Endodermal cell (in vitro differentiated cells): ENCODE results near the gene LRMDA. TPM values are rescaled to one million over a fixed set of nuclear protein-coding genes. Genes with fewer than 3 reads are reported as not detected.

Source experiments
- DNase-seq: peaks from one replicate; pipeline ENCODE4 v3.0.0-alpha.2; 2017
- H3K27ac ChIP-seq: 2 replicates; pipeline ENCODE4 v1.5.1; 2013; ENCODE audit warnings: mild to moderate bottlenecking, low read depth, low read length, moderate library complexity
- H3K27me3 ChIP-seq: 2 replicates; pipeline ENCODE4 v1.6.1; 2013; ENCODE audit warnings: mild to moderate bottlenecking, low read length, moderate library complexity; ENCODE audit not compliant: insufficient read depth, control insufficient read depth, poor library complexity, severe bottlenecking
- H3K36me3 ChIP-seq: 2 replicates; pipeline ENCODE4 v1.7.0; 2013; ENCODE audit warnings: mild to moderate bottlenecking, low read length, moderate library complexity; ENCODE audit not compliant: control insufficient read depth, insufficient read depth
- H3K4me1 ChIP-seq: one replicate; pipeline ENCODE4 v1.7.0; 2013; ENCODE audit warnings: low read length; ENCODE audit not compliant: control insufficient read depth, insufficient read depth
- H3K4me3 ChIP-seq: 2 replicates; pipeline ENCODE4 v1.5.1; 2013; ENCODE audit warnings: mild to moderate bottlenecking, low read length, moderate library complexity
- H3K9ac ChIP-seq: 2 replicates; pipeline ENCODE4 v1.6.1; 2013; ENCODE audit warnings: mild to moderate bottlenecking, low read length, moderate library complexity; ENCODE audit not compliant: poor library complexity, severe bottlenecking; ENCODE audit errors: extremely low read depth
- H3K9me3 ChIP-seq: 2 replicates; pipeline ENCODE4 v1.6.1; 2013; ENCODE audit warnings: mild to moderate bottlenecking, low read length, moderate library complexity; ENCODE audit not compliant: control insufficient read depth
- H3K27ac Mint-ChIP-seq: 2 replicates; pipeline ENCODE4 v1.8.0; 2020; ENCODE audit warnings: mixed read lengths
- H3K27me3 Mint-ChIP-seq: 2 replicates; pipeline ENCODE4 v1.8.0; 2021; ENCODE audit warnings: mild to moderate bottlenecking, mixed read lengths; ENCODE audit not compliant: insufficient read depth
- H3K36me3 Mint-ChIP-seq: 2 replicates; pipeline ENCODE4 v1.8.0; 2020; ENCODE audit warnings: low read depth, mixed read lengths
- H3K4me1 Mint-ChIP-seq: 2 replicates; pipeline ENCODE4 v1.8.0; 2020; ENCODE audit warnings: mixed read lengths
- H3K4me3 Mint-ChIP-seq: 2 replicates; pipeline ENCODE4 v1.8.0; 2020; ENCODE audit warnings: mild to moderate bottlenecking, moderate library complexity, mixed read lengths
- H3K9me3 Mint-ChIP-seq: 2 replicates; pipeline ENCODE4 v1.8.0; 2020; ENCODE audit warnings: mild to moderate bottlenecking, mixed read lengths
- WGBS, 2 experiments: methylation state at CpG; one replicate each; pipeline versions ENCODE4 v1.1.5 to v1.1.7; 2013; ENCODE audit warnings: missing lambda C conversion rate in 2 of 2, mixed read lengths in 1 of 2; ENCODE audit not compliant: insufficient coverage in 1 of 2, insufficient read length in 1 of 2; 5-methylcytosine and 5-hydroxymethylcytosine counted together
- total RNA-seq, 2 donors: library from RNA; stranded (reverse); fragmentation: NEBNext Ultra II Directional in 1 of 2; extraction: Animal tissue kit (Norgen Biotek cat#: 25700) in 1 of 2; gene quantifications; 2 replicates in 1 of 2; 3 replicates in 1 of 2; pipeline ENCODE4 v1.2.1, GENCODE V29; 2021
- TF ChIP-seq, protein P1 (sequence below): fragments of 200-600 bp; sonication (generic); conservative IDR thresholded peaks from 2 replicates; pipeline ENCODE4 v1.5.0; 2021; ENCODE audit warnings: antibody characterized with exemption, mild to moderate bottlenecking

The LRMDA gene
- total RNA-seq, 2 donors from 2014 or later = 1.7 to 5.1 TPM

DNA sequence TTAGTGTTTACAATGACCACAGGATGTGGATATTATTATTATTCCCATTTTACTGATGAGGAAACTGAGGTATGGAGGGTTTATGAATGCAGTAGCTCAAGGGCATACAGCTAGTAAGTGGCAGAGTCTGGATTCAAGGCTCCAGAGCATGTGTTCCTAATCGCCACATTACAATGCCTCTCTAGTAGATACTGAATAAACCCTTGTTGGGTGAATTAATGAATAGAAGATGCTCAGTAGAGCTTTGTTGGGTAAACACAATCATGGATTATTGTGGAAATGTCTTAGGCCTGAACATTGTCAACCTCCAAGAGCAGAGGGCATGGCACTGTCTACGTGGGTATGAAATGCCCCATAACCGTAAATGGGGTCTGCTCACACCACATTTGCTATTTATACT, 545.3 kb downstream of the LRMDA start:
- H3K27ac Mint-ChIP-seq = no peak overlapping the region
- WGBS, 2 experiments = 92 to 100% methylated on average over 2 to 3 of the region's 3 CpGs
- H3K4me3 ChIP-seq = no peak overlapping the region
- no peaks in the 10 kb centered on the region for H3K9me3 Mint-ChIP-seq
- H3K27me3 Mint-ChIP-seq = no peaks in the 10 kb centered on the region
- DNase-seq = no peak
- H3K36me3 Mint-ChIP-seq = no peaks in the 10 kb centered on the region
- no peak overlapping the region for H3K4me3 Mint-ChIP-seq
- H3K9me3 ChIP-seq = no peaks in the 10 kb centered on the region
- no peaks in the 10 kb centered on the region for H3K4me1 ChIP-seq
- H3K9ac ChIP-seq = no peak overlapping the region
- H3K27me3 ChIP-seq = no peaks in the 10 kb centered on the region
- TF ChIP-seq, protein P1, sequence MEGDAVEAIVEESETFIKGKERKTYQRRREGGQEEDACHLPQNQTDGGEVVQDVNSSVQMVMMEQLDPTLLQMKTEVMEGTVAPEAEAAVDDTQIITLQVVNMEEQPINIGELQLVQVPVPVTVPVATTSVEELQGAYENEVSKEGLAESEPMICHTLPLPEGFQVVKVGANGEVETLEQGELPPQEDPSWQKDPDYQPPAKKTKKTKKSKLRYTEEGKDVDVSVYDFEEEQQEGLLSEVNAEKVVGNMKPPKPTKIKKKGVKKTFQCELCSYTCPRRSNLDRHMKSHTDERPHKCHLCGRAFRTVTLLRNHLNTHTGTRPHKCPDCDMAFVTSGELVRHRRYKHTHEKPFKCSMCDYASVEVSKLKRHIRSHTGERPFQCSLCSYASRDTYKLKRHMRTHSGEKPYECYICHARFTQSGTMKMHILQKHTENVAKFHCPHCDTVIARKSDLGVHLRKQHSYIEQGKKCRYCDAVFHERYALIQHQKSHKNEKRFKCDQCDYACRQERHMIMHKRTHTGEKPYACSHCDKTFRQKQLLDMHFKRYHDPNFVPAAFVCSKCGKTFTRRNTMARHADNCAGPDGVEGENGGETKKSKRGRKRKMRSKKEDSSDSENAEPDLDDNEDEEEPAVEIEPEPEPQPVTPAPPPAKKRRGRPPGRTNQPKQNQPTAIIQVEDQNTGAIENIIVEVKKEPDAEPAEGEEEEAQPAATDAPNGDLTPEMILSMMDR = no peak
- H3K27ac ChIP-seq = no peak overlapping the region
- no peaks in the 10 kb centered on the region for H3K36me3 ChIP-seq
- peaks cover 7% of the 10 kb centered on the region for H3K4me1 Mint-ChIP-seq

- Histone ChIP-seq H3K36me3 (no peaks in the 10 kb centered on the region), H3K27me3 (no peaks in the 10 kb centered on the region), H3K4me3 (no peak overlapping the region), H3K27ac (no peak overlapping the region), H3K9me3 (no peaks in the 10 kb centered on the region), H3K9ac (no peak overlapping the region), H3K4me1 (no peaks in the 10 kb centered on the region)
- no peaks in the 10 kb centered on the region for H3K36me3 Mint-ChIP-seq
- no peak overlapping the region for H3K27ac Mint-ChIP-seq
- no peak overlapping the region for H3K4me3 Mint-ChIP-seq
- peaks cover 3% of the 10 kb centered on the region for H3K4me1 Mint-ChIP-seq
- no peaks in the 10 kb centered on the region for H3K27me3 Mint-ChIP-seq
- no peaks in the 10 kb centered on the region for H3K9me3 Mint-ChIP-seq
- DNase-seq = no peak
- WGBS, 2 experiments = 95 to 97% methylated on average over 3 to 4 of the region's 4 CpGs
- TF ChIP-seq, protein P1 = no peak
Observed at GRCh38 chr10:75977139-75977538, 545.7 kb downstream of the LRMDA start.

GRCh38 chr10:75978213-75978612, 546.8 kb downstream of the LRMDA start:
- no peaks in the 10 kb centered on the region for H3K9me3 ChIP-seq
- TF ChIP-seq, protein P1 = no peak
- Mint-ChIP-seq H3K27me3 (no peaks in the 10 kb centered on the region), H3K4me1 (no peaks in the 10 kb centered on the region), H3K27ac (no peak overlapping the region), H3K4me3 (no peak overlapping the region), H3K9me3 (no peaks in the 10 kb centered on the region), H3K36me3 (no peaks in the 10 kb centered on the region)
- no peak overlapping the region for H3K4me3 ChIP-seq
- H3K4me1 ChIP-seq = no peaks in the 10 kb centered on the region
- H3K27ac ChIP-seq = no peak overlapping the region
- H3K36me3 ChIP-seq = no peaks in the 10 kb centered on the region
- no peaks in the 10 kb centered on the region for H3K27me3 ChIP-seq
- DNase-seq = no peak
- WGBS, 2 experiments = 78 to 88% methylated on average over 3 to 4 of the region's 4 CpGs
- no peak overlapping the region for H3K9ac ChIP-seq
